GM12874 (cell line): ENCODE results near the gene GIMAP8.
A peak's percentile ranks its signal among the peaks of the same experiment; 100 is the strongest.

Source experiments
- CTCF ChIP-seq: IDR thresholded peaks from 2 replicates; pipeline ENCODE4 v1.5.1; 2011; ENCODE audit warnings: low read depth, mild to moderate bottlenecking, control low read depth, low read length, moderate library complexity; ENCODE audit not compliant: insufficient read depth

The GIMAP8 gene

DNA sequence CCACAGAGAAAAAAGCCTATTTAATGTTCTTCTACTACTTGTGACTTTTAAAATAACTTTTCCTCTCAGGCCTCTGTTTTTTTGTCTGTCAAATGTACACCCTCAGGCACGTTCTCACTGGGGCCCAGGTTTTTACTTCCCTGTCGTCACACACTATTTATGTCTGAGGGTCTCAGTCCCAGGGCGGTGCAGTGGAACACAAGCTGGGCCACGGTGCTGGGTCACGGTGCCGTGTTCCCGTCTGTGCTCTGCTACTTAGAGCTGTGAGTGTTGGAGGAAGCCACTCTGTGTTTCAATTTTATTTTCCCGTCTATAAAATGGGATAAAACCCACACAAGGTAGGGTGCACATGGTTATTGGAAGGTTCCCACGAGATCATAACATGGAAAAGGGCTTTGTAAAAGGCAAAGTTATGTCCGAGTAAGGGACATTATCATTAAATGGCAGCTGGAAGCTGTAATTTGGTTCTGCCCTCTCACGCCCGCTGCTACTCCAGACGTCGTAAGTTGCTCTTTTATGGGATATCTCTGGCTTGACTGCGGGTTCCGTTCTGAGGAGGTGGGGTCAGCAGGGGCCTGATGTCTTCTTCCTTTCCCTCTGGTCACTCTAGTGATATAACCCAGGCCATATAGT, 46.1 kb upstream of the GIMAP8 start:
- no peak for TF ChIP-seq CTCF

GRCh38 chr7:150404805-150405583, 45.4 kb upstream of the GIMAP8 start:
- 0 out of 2 replicates have a peak, but pooled peaks have one; percentile 2 for TF ChIP-seq CTCF

- TF ChIP-seq CTCF, result no peak
These were observed 44.7 kb upstream of the GIMAP8 start for GRCh38 chr7:150405584-150406311.

DNA sequence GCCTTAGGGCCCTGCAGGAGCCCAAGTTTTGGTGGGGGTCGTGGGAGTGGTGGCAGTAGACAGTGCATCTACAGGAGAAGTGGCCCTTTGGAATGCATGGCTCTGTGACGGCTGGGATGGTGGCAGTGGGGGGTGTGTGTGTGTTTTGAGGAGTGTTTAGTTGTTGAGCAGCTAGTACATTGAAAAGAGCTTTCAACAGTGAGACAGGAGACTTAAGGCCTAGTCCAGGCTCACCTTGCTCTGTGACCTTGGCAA, 44.2 kb upstream of the GIMAP8 start:
- TF ChIP-seq CTCF, result no peak

DNA sequence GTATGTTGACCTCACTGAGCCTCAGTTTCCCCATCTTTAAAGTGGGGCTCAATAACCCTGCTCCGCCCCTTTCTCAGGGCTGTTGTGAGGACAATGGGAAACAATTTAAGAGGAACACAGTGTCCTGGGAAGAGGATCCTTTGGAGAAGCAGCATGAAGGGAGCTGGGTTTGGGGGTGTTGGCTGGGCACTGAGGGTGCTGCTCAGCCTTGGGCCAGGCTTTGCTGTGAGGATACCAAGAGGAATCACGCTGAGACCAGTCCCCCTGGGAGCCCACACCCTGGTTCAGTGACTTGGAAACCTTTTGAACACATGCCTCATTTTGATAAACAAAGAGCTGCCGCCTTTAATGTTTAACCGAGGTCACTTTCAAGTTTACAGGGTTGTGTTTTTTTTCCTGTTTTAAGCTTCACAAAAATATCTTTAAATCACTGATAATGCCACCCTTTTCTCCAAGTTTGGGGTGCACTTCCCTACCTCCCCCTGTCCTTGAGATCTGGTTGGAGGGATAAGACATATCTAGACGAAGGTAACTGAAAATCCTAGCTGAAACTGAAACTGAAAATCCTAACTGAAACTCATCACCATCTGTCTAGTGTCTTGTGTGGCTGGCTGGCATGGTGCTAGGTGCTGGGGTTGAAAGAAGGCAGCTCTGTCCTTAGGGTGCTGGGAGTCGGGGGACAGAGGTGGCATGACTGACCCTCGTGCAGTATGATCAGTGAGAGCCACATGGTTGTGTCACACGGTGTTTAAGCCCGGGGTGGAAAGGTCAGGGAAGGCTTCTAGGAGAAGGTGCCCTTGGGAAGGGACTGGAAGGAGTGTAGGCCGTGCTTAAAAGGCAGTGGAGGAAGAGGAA, 43.6 kb upstream of the GIMAP8 start:
- no peak for TF ChIP-seq CTCF

DNA sequence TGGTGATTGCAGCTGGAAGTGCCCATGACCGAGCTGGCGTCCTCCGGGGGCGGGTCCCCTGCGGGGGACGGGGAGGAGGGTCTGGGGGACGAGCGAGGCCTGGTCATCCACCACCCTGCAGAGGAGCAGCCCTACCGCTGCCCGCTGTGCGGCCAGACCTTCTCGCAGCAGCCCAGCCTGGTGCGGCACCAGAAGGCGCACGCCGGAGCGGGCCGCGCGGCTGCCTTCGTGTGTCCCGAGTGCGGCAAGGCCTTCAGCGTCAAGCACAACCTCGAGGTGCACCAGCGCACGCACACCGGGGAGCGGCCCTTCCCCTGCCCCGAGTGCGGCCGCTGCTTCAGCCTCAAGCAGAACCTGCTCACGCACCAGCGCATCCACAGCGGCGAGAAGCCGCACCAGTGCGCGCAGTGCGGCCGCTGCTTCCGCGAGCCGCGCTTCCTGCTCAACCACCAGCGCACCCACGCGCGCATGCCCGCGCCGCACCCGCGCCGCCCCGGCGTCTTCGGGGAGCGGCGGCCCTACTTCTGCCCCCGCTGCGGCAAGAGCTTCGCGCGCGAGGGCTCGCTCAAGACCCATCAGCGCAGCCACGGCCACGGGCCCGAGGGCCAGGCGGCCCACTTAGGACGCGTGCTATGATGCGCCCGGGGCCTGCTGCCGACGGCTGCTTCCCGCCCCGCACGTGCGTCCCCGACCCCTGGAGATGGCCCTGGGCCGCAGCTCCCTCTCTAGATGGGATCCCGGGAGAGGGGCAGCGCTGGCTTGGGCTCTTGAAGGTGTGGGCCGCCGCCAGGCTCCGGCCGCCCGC, 42.6 kb upstream of the GIMAP8 start:
- no peak for TF ChIP-seq CTCF
